Heart left ventricle (tissue), 16 donors: ENCODE data around the gene TMEM178B. TPM values are rescaled to one million over a fixed set of nuclear protein-coding genes. Genes with fewer than 3 reads are reported as not detected.

ENCODE experiments used
- ATAC-seq, 4 donors: fragments of 200-7000 bp; cut with Tn5 transposase; one replicate each; pipeline ENCODE4 v1.9.1; 2020 to 2022; ENCODE audit warnings: moderate library complexity in 4 of 4, mild to moderate bottlenecking in 3 of 4, moderate number of reproducible peaks in 1 of 4
- DNase-seq, 5 donors: peaks; one replicate each; pipeline ENCODE4 v3.0.0-alpha.2; 2020
- H3K27ac ChIP-seq, 12 donors: fragments of 200-600 bp; sonication (generic) in 4 of 12; one replicate each; pipeline versions ENCODE4 v1.5.0 to v1.8.0; 2016 to 2022; ENCODE audit warnings: mild to moderate bottlenecking in 2 of 12
- H3K27me3 ChIP-seq, 9 donors: fragments of 200-600 bp; sonication (generic) in 2 of 9; one replicate each; pipeline versions ENCODE4 v1.5.1 to v1.8.0; 2016 to 2022; ENCODE audit warnings: mild to moderate bottlenecking in 3 of 9
- H3K36me3 ChIP-seq, 9 donors: fragments of 200-600 bp; sonication (generic) in 2 of 9; one replicate each; pipeline versions ENCODE4 v1.5.0 to v1.8.0; 2018 to 2022; ENCODE audit warnings: mild to moderate bottlenecking in 2 of 9
- H3K4me1 ChIP-seq, 12 donors: fragments of 200-600 bp; sonication (generic) in 4 of 12; one replicate each; pipeline versions ENCODE4 v1.5.0 to v1.8.0; 2016 to 2022; ENCODE audit warnings: mild to moderate bottlenecking in 3 of 12
- H3K4me3 ChIP-seq, 12 donors: fragments of 200-600 bp; sonication (generic) in 4 of 12; one replicate each; pipeline versions ENCODE4 v1.5.0 to v1.8.0; 2017 to 2022; ENCODE audit warnings: mild to moderate bottlenecking in 9 of 12, moderate library complexity in 4 of 12
- H3K9me3 ChIP-seq, 12 donors: fragments of 200-600 bp; sonication (generic) in 4 of 12; one replicate each; pipeline versions ENCODE4 v1.5.0 to v1.8.0; 2016 to 2022; ENCODE audit warnings: mild to moderate bottlenecking in 1 of 12
- POLR2A ChIP-seq, 2 donors: fragments of 450-650 bp; IDR thresholded peaks; one replicate each; pipeline ENCODE4 v1.6.1; 2017; ENCODE audit warnings: antibody characterized with exemption in 2 of 2, mild to moderate bottlenecking in 2 of 2, moderate library complexity in 2 of 2
- WGBS, 4 donors: extraction: QIAGEN DNeasy Blood & Tissue Kit in 2 of 4; methylation state at CpG; one replicate each; pipeline versions ENCODE4 v1.1.5 to v1.1.7; 2013 to 2018; 5-methylcytosine and 5-hydroxymethylcytosine counted together
- intact Hi-C, 10 donors: fragments of 100-400 bp; cut with DNase I; formaldehyde crosslinking; loops; one replicate each; pipeline versions ENCODE4 v1.11.1 to v1.14.2; 2022
- polyA plus RNA-seq, 2 donors: library from polyadenylated mRNA; stranded (reverse); fragments of 200-250 nt; gene quantifications; one replicate each; pipeline ENCODE4 v1.2.3, GENCODE V29; 2013
- total RNA-seq, 9 donors: library from RNA; depleted of rRNA in 2 of 9; stranded (reverse); fragments of >200 nt in 2 of 9; fragmentation: NEBNext Ultra II Directional in 3 of 9; extraction: Animal tissue kit (Norgen Biotek cat#: 25700) in 3 of 9; gene quantifications; one replicate each; pipeline versions ENCODE4 v1.1.0 to v1.2.4, GENCODE V29; 2016 to 2023
- TF ChIP-seq, protein P1 (sequence below), 12 donors: fragments of 200-600 bp; sonication (generic) in 4 of 12; IDR thresholded peaks; one replicate each; pipeline versions ENCODE4 v1.5.0 to v1.8.0; 2018 to 2022; ENCODE audit warnings: antibody characterized with exemption in 12 of 12, mild to moderate bottlenecking in 5 of 12
- donor health status: ischemic (EF 13 %, LVEDD 7.1; RV severe dilation, severe dysfunction).
- donor health status: healthy with polysubstance abuse.
- donor health status: DM: no; HTN: yes; CAD: no.
- donor health status: DM: no; HTN: no; CAD: no.
- donor health status: ischemic (EF 25% LVEDD 6.9; RV normal size, moderate dysfunction).
- donor health status: ischemic (EF 25% LVEDD 5.7; RV mildly dilated, moderate dysfunction).
- donor health status: healthy.
- donor health status: DM: yes; HTN: yes; CAD: no.
- donor health status: ischemic (EF 35%, LVEDD 5.7; RV mildly dilated, moderate dysfunction).
- donor health status: nonischemic (EF 11% LVEDD 7.7; RV severe dilation, severe dysfunction).
- donor health status: DM: yes; HTN: yes; CAD: no.
- donor health status: PGD.
- donor health status: ischemic (EF 29% LVEDD 5.4; RV normal size, mild dysfunction).
- donor health status: nonischemic (EF 23%, LVEDD 6.1; RV moderate dilation, normal function).

TMEM178B gene
- total and polyA plus RNA-seq, 11 donors, result 1.2 to 58.5 (median 19.0) TPM

DNA sequence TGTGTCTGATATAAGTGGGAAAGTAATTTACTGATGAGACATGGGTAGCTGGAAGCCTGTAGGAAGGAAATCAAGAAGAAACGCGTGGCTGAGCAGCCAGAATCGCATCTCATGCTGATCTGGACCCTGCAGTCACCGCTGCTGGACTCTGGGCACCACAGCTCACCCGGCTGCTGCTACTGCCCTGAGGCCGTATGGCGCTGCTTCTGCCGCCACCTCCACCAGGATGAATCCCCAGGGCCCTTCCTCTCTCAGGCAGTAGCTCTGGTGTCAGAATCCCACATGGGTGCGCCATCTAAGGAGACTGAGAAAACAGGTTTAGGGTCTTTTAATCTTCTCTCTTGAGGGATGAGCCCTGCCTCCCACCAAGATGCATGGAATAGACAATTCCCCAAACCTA lies 407.1 kb downstream of the TMEM178B start:
- TF ChIP-seq, protein P1, sequence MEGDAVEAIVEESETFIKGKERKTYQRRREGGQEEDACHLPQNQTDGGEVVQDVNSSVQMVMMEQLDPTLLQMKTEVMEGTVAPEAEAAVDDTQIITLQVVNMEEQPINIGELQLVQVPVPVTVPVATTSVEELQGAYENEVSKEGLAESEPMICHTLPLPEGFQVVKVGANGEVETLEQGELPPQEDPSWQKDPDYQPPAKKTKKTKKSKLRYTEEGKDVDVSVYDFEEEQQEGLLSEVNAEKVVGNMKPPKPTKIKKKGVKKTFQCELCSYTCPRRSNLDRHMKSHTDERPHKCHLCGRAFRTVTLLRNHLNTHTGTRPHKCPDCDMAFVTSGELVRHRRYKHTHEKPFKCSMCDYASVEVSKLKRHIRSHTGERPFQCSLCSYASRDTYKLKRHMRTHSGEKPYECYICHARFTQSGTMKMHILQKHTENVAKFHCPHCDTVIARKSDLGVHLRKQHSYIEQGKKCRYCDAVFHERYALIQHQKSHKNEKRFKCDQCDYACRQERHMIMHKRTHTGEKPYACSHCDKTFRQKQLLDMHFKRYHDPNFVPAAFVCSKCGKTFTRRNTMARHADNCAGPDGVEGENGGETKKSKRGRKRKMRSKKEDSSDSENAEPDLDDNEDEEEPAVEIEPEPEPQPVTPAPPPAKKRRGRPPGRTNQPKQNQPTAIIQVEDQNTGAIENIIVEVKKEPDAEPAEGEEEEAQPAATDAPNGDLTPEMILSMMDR (IDR thresholded peaks at IDR 0.05), result no peak
- no peak for TF ChIP-seq POLR2A (IDR thresholded peaks at IDR 0.05)
- WGBS, 4 donors, result 78 to 86% (median 80%) methylated on average over 9 of the region's 9 CpGs
- H3K27ac ChIP-seq, result no peak overlapping the region
- H3K9me3 ChIP-seq, result no peaks in the 10 kb centered on the region
- ATAC-seq (no peak), DNase-seq (no peak)
- no peaks in the 10 kb centered on the region for H3K36me3 ChIP-seq
- H3K4me1 ChIP-seq, result peaks cover 0 to 24% (median 5%) of the 10 kb centered on the region in 12 donors
- no peaks in the 10 kb centered on the region for H3K27me3 ChIP-seq
- no peak overlapping the region for H3K4me3 ChIP-seq
- intact Hi-C loops, result no loop called here

DNA sequence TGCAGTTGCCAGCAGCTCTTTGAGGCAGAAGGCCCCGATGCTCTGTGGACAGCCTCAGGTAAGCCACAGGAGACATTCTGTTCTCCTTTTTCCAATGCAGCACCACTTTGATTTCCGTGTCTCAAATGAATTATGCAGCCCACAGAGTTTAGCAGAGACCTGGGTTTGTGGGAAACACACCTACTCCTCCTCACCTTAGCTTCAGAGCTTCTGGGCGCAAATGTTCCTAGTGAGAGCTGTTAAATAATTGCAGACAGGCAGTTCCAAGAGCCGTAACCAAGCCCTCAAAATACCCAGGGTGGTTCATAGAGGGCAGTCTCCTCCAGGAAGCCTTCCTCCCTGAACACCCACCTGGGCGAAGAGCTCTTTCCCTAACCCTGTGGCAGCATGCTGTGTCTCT lies 408.1 kb downstream of the TMEM178B start:
- intact Hi-C loops, result no loop called here
- no peak for DNase-seq

DNA sequence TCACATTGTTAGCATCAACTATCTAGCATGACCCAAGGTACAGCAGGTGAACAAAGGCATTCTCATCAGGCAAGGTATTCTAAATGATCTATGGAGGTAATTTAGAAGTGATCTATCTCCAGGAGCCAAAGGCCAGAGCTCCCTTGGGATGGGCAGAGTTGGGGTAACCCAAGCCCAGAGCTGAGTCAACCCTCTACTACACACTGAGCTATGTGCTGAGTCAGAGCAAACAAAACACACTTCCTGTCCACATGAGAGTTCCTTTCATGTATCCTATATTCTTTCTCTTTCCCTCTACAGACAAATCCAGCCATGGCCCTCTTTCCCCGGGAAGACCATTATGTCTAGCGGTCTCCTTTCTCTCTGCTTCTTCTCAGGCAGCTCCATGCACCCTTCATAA lies 409.2 kb downstream of the TMEM178B start:
- no peak overlapping the region for H3K27ac ChIP-seq
- DNase-seq (no peak), ATAC-seq (no peak)
- H3K4me3 ChIP-seq, result no peak overlapping the region
- no peaks in the 10 kb centered on the region for H3K36me3 ChIP-seq
- 89 to 96% (median 94%) methylated on average over 2 of the region's 2 CpGs for WGBS, 4 donors
- no peaks in the 10 kb centered on the region for H3K27me3 ChIP-seq
- intact Hi-C loops, result no loop called here
- H3K4me1 ChIP-seq, result peaks cover 0 to 13% (median under 1%) of the 10 kb centered on the region in 12 donors
- H3K9me3 ChIP-seq, result no peaks in the 10 kb centered on the region
- no peak for TF ChIP-seq POLR2A (IDR thresholded peaks at IDR 0.05)
- TF ChIP-seq, protein P1 (IDR thresholded peaks at IDR 0.05), result no peak

More for the DNA sequence above, 408.1 kb downstream of the TMEM178B start:
- no peak overlapping the region for H3K27ac ChIP-seq
- no peaks in the 10 kb centered on the region for H3K9me3 ChIP-seq
- no peak overlapping the region for H3K4me3 ChIP-seq
- H3K4me1 ChIP-seq, result peaks cover 0 to 23% (median 5%) of the 10 kb centered on the region in 12 donors
- TF ChIP-seq, protein P1 (IDR thresholded peaks at IDR 0.05), result no peak
- no peak for TF ChIP-seq POLR2A (IDR thresholded peaks at IDR 0.05)
- no peaks in the 10 kb centered on the region for H3K27me3 ChIP-seq
- 83 to 93% (median 87%) methylated on average over 4 to 5 of the region's 5 CpGs for WGBS, 4 donors
- H3K36me3 ChIP-seq, result no peaks in the 10 kb centered on the region
- no peak for ATAC-seq

DNA sequence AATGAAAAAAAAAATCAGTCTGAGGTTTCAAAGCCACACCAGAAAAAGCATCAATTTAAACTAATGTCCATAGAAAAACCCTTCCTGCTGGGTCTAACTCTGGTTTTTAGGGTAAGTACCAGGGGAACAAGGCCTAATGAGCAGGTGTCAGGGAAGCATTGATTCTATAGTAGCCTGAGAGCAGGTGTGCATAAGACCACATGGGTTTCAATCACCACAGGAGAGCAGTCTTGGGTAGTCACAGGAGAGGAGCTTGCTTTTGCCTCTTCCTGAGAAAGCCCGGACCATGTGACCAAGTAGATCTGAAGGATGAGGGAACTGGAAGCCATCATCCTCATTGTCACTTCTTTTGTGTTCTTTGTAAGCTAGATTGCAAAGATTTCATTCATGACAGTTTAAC lies 411.0 kb downstream of the TMEM178B start:
- 67 to 90% (median 80%) methylated on average over 1 of the region's 1 CpG for whole genome bisulfite sequencing, 4 donors
- intact Hi-C loops, result no loop called here

More for the DNA sequence above, 411.0 kb downstream of the TMEM178B start:
- ATAC-seq (no peak), DNase-seq (no peak)
- no peak for TF ChIP-seq POLR2A (IDR thresholded peaks at IDR 0.05)
- TF ChIP-seq, protein P1 (IDR thresholded peaks at IDR 0.05), result no peak
- no peaks in the 10 kb centered on the region for H3K27me3 ChIP-seq
- H3K36me3 ChIP-seq, result no peaks in the 10 kb centered on the region
- H3K9me3 ChIP-seq, result no peaks in the 10 kb centered on the region
- no peak overlapping the region for H3K4me3 ChIP-seq
- H3K27ac ChIP-seq, result no peak overlapping the region
- H3K4me1 ChIP-seq, result peaks cover 0 to 6% (median 0%) of the 10 kb centered on the region in 12 donors
